ENCODE data around the gene SKAP2.

DNA sequence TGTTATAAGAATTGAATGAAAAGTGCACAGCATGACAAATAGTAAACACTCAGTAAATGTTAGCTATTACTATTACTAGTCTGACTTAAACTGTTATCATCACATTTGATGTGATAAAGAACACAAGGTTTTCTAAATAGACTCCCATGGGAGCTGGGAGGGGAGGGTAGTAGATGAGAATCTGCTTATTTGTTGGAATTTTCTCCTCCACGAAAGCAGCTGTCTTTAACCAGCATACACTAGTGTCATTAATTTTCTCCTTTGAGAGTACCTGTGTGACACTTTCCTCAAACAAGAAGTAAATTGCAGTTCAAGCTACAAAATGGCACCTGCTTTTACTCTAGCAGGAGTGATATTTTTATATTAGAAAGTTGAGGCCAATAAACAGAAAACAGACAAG, 200.1 kb downstream of the SKAP2 start:
- TF ChIP-seq POLR2A (IDR thresholded peaks at IDR 0.05; ENCODE audit: low read depth, low read length) (no peak), CTCF (conservative IDR thresholded peaks at IDR 0.05; ENCODE audit: low read depth, low read length) (no peak), FOS (IDR thresholded peaks at IDR 0.05; ENCODE audit: low read depth, low read length) (no peak), BHLHE40 (IDR thresholded peaks at IDR 0.05; ENCODE audit: low read depth, low read length) (no peak), SMC3 (IDR thresholded peaks at IDR 0.05; ENCODE audit: low read depth, low read length) (no peak), USF2 (IDR thresholded peaks at IDR 0.05; ENCODE audit: low read depth, low read length) (no peak), NFE2L2 (IDR thresholded peaks at IDR 0.05; ENCODE audit: low read depth, low read length) (no peak), MAZ (IDR thresholded peaks at IDR 0.05; ENCODE audit: borderline replicate concordance, low read depth, low read length) (no peak), RAD21 (IDR thresholded peaks at IDR 0.05; ENCODE audit: low read length) (no peak), RCOR1 (IDR thresholded peaks at IDR 0.05; ENCODE audit: insufficient replicate concordance, low read length) (no peak)
